DND-41 (cell line): ENCODE results near the gene GFY.

Source experiments
- ATAC-seq: fragments of 200-7000 bp; cut with Tn5 transposase; 3 replicates; pipeline ENCODE4 v1.9.1; 2021; ENCODE audit warnings: low read depth; ENCODE audit not compliant: insufficient read depth
- DNase-seq: peaks from one replicate; pipeline ENCODE4 v3.0.0-alpha.2; 2020
- H2AFZ ChIP-seq: 2 replicates; pipeline ENCODE4 v1.6.0; 2012; ENCODE audit warnings: low read depth, low read length
- H3K27ac ChIP-seq: 2 replicates; pipeline ENCODE4 v1.5.1; 2012; ENCODE audit warnings: low read length, inconsistent platforms
- H3K27me3 ChIP-seq: fragments of 200-600 bp; sonication (generic); 2 replicates; pipeline ENCODE4 v1.6.0; 2012; ENCODE audit warnings: low read length, mild to moderate bottlenecking, inconsistent platforms; ENCODE audit not compliant: insufficient read depth, poor library complexity
- H3K36me3 ChIP-seq: 2 replicates; pipeline ENCODE4 v1.5.1; 2012; ENCODE audit warnings: low read length, inconsistent platforms; ENCODE audit not compliant: insufficient read depth
- H3K4me1 ChIP-seq: 2 replicates; pipeline ENCODE4 v1.5.1; 2012; ENCODE audit warnings: mild to moderate bottlenecking, low read length; ENCODE audit not compliant: insufficient read depth
- H3K4me2 ChIP-seq: 2 replicates; pipeline ENCODE4 v1.6.0; 2012; ENCODE audit warnings: mild to moderate bottlenecking, moderate library complexity, low read length, inconsistent platforms; ENCODE audit not compliant: insufficient read depth
- H3K4me3 ChIP-seq, 2 experiments: fragments of 200-600 bp in 1 of 2; shearing (Covaris generic) in 1 of 2; 2 replicates each; pipeline ENCODE4 v1.5.1; 2012 to 2016; ENCODE audit warnings: inconsistent platforms in 2 of 2, low read length in 2 of 2, mild to moderate bottlenecking in 2 of 2, low read depth in 1 of 2, moderate library complexity in 1 of 2
- H3K79me2 ChIP-seq: 2 replicates; pipeline ENCODE4 v1.6.0; 2012; ENCODE audit warnings: low read length, inconsistent platforms; ENCODE audit not compliant: insufficient read depth
- H3K9ac ChIP-seq: 2 replicates; pipeline ENCODE4 v1.6.0; 2012; ENCODE audit warnings: low read depth, mild to moderate bottlenecking, inconsistent platforms, low read length, moderate library complexity
- H3K9me3 ChIP-seq: 2 replicates; pipeline ENCODE4 v1.5.1; 2012; ENCODE audit warnings: low read length, moderate library complexity, mild to moderate bottlenecking, inconsistent platforms; ENCODE audit not compliant: insufficient read depth, severe bottlenecking
- H4K20me1 ChIP-seq: 2 replicates; pipeline ENCODE4 v1.6.0; 2012; ENCODE audit warnings: low read length; ENCODE audit not compliant: insufficient read depth
- CTCF ChIP-seq: IDR thresholded peaks from 2 replicates; pipeline ENCODE4 v1.5.1; 2012; ENCODE audit warnings: borderline replicate concordance, low read length, moderate library complexity, mild to moderate bottlenecking; ENCODE audit not compliant: poor library complexity, severe bottlenecking; ENCODE audit errors: extremely low read depth
- EZH2 ChIP-seq: IDR thresholded peaks from 3 replicates; pipeline ENCODE4 v1.6.1; 2012; ENCODE audit warnings: borderline replicate concordance, low read depth, mild to moderate bottlenecking, moderate library complexity, low read length, inconsistent platforms; ENCODE audit not compliant: severe bottlenecking

GFY gene

GRCh38 chr19:49393881-49394280 lies 31.3 kb upstream of the GFY start:
- Histone ChIP-seq H3K79me2 (no peaks in the 10 kb centered on the region), H3K9ac (no peak overlapping the region), H3K4me1 (no peaks in the 10 kb centered on the region), H3K27me3 (no peaks in the 10 kb centered on the region), H3K4me2 (no peak overlapping the region), H3K27ac (no peak overlapping the region), H3K4me3 (no peak overlapping the region), H4K20me1 (no peaks in the 10 kb centered on the region), H2AFZ (no peak overlapping the region), H3K36me3 (no peaks in the 10 kb centered on the region), H3K9me3 (no peaks in the 10 kb centered on the region)
- DNase-seq (no peak), ATAC-seq (no peak)
- no peak for TF ChIP-seq CTCF
- TF ChIP-seq EZH2 = no peak

GRCh38 chr19:49395581-49396407 lies 29.4 kb upstream of the GFY start:
- Histone ChIP-seq H3K79me2 (no peaks in the 10 kb centered on the region), H3K4me3 (no peak overlapping the region), H3K4me2 (no peak overlapping the region), H3K4me1 (no peaks in the 10 kb centered on the region), H3K9ac (no peak overlapping the region), H4K20me1 (no peaks in the 10 kb centered on the region), H3K36me3 (no peaks in the 10 kb centered on the region), H2AFZ (no peak overlapping the region), H3K27ac (no peak overlapping the region), H3K27me3 (no peaks in the 10 kb centered on the region), H3K9me3 (no peaks in the 10 kb centered on the region)
- TF ChIP-seq EZH2 (no peak), CTCF (no peak)
- DNase-seq (no peak), ATAC-seq (no peak)

- DNase-seq (no peak), ATAC-seq (no peak)
- no peaks in the 10 kb centered on the region for H3K4me1 ChIP-seq
- H3K4me2 ChIP-seq = no peak overlapping the region
- H3K79me2 ChIP-seq = no peaks in the 10 kb centered on the region
- TF ChIP-seq EZH2 (no peak), CTCF (no peak)
- no peaks in the 10 kb centered on the region for H3K27me3 ChIP-seq
- no peaks in the 10 kb centered on the region for H4K20me1 ChIP-seq
- no peak overlapping the region for H2AFZ ChIP-seq
- no peak overlapping the region for H3K27ac ChIP-seq
- H3K36me3 ChIP-seq = no peaks in the 10 kb centered on the region
- H3K4me3 ChIP-seq = no peak overlapping the region
- H3K9me3 ChIP-seq = no peaks in the 10 kb centered on the region
- H3K9ac ChIP-seq = no peak overlapping the region
Measured at GRCh38 chr19:49396738-49397505, 28.3 kb upstream of the GFY start.
